Gastroesophageal sphincter (tissue), 4 donors: Measurements from ENCODE around the gene HS3ST3B1. TPM values are rescaled to one million over a fixed set of nuclear protein-coding genes. Genes with fewer than 3 reads are reported as not detected.

Source experiments
- ATAC-seq: fragments of 150-250 bp; one replicate; pipeline ENCODE4 v1.9.1; 2016; ENCODE audit warnings: mild to moderate bottlenecking, moderate library complexity
- H3K27ac ChIP-seq, 4 donors: fragments of 200-600 bp; sonication (generic) in 3 of 4; 1 replicate in 3 of 4; 2 replicates in 1 of 4; pipeline ENCODE4 v1.5.1; 2016 to 2019
- H3K27me3 ChIP-seq: fragments of 200-600 bp; sonication (generic); one replicate; pipeline ENCODE4 v1.5.1; 2019
- H3K36me3 ChIP-seq, 2 donors: fragments of 200-600 bp; sonication (generic); one replicate each; pipeline ENCODE4 v1.5.1; 2019; ENCODE audit warnings: control low read depth in 1 of 2
- H3K4me1 ChIP-seq, 3 donors: fragments of 200-600 bp; sonication (generic); 1 replicate in 2 of 3; 2 replicates in 1 of 3; pipeline ENCODE4 v1.5.1; 2016 to 2019; ENCODE audit warnings: control low read depth in 2 of 3
- H3K4me3 ChIP-seq, 2 donors: fragments of 200-600 bp; sonication (generic); one replicate each; pipeline ENCODE4 v1.5.1; 2019; ENCODE audit warnings: mild to moderate bottlenecking in 1 of 2, moderate library complexity in 1 of 2
- H3K9me3 ChIP-seq, 3 donors: fragments of 200-600 bp; sonication (generic); one replicate each; pipeline ENCODE4 v1.5.1; 2017 to 2019; ENCODE audit warnings: control low read depth in 2 of 3
- EP300 ChIP-seq: sonication (generic); formaldehyde crosslinking; IDR thresholded peaks from one replicate; pipeline ENCODE4 v1.6.1; 2017; ENCODE audit warnings: antibody characterized with exemption, mild to moderate bottlenecking
- POLR2A ChIP-seq, 2 donors: fragments of 450-650 bp; IDR thresholded peaks; one replicate each; pipeline ENCODE4 v1.6.1; 2017; ENCODE audit warnings: antibody characterized with exemption in 2 of 2, mild to moderate bottlenecking in 2 of 2, moderate library complexity in 1 of 2
- POLR2AphosphoS5 ChIP-seq: sonication (generic); formaldehyde crosslinking; IDR thresholded peaks from one replicate; pipeline ENCODE4 v1.6.1; 2017; ENCODE audit warnings: antibody characterized with exemption
- WGBS, 2 donors: methylation state at CpG; one replicate each; pipeline ENCODE4 v1.1.5; 2018; ENCODE audit warnings: low coverage in 1 of 2; 5-methylcytosine and 5-hydroxymethylcytosine counted together
- total RNA-seq, 4 donors: library from RNA; depleted of rRNA; stranded (reverse); fragments of >200 nt; gene quantifications; one replicate each; pipeline ENCODE4 v1.1.0, GENCODE V29; 2016
- TF ChIP-seq, protein P1 (sequence below), 4 experiments: fragments of 200-600 bp in 2 of 4; fragments of 450-650 bp in 2 of 4; sonication (generic) in 1 of 4; IDR thresholded peaks; one replicate each; pipeline ENCODE4 v1.5.1; 2017 to 2019; ENCODE audit warnings: antibody characterized with exemption in 4 of 4, mild to moderate bottlenecking in 2 of 4, moderate library complexity in 2 of 4

HS3ST3B1 gene
- total RNA-seq, 4 donors from 2014 or later = 2.6 to 4.2 (median 3.1) TPM

DNA sequence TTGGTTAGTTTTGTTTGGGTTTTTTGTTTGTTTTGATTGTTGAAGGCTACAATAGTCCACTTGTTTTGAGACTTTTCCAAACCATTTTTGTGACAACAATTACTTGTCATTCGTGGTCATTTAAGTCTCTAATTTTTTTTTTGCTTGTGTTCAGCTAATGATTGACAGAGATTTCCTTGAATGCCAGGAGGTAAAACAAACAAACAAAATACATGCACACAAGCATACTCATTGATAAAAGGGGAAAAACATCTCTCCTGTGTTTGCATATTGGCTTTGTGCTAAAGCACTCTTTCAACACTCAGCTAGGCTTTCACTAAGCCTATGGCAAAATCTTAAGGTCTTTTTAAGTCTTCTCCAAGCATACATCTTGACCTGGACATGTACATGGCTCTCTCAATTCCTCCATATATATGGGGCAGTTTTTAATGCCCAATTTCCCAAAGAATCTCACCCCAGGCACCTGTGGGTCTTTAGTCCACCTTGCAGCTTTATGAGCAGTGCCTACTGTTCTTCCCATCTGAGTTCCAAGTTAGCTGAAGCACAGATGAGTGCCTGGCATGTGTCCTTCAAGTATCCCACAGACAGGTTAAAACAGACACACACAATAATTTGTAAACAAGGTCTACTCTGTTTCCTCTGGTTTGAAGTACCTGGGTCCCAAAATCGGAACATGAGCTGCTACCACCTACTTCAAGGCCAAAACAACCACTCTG lies 24.2 kb upstream of the HS3ST3B1 start:
- Histone ChIP-seq H3K27ac (no peak overlapping the region), H3K4me1 (no peaks in the 10 kb centered on the region), H3K27me3 (peaks cover 8% of the 10 kb centered on the region), H3K9me3 (peaks cover 0 to 7% (median 0%) of the 10 kb centered on the region in 3 donors), H3K36me3 (no peaks in the 10 kb centered on the region), H3K4me3 (no peak overlapping the region)
- no peak for ATAC-seq
- 60 to 83% methylated on average over 2 of the region's 2 CpGs for WGBS, 2 donors
- TF ChIP-seq, protein P1, sequence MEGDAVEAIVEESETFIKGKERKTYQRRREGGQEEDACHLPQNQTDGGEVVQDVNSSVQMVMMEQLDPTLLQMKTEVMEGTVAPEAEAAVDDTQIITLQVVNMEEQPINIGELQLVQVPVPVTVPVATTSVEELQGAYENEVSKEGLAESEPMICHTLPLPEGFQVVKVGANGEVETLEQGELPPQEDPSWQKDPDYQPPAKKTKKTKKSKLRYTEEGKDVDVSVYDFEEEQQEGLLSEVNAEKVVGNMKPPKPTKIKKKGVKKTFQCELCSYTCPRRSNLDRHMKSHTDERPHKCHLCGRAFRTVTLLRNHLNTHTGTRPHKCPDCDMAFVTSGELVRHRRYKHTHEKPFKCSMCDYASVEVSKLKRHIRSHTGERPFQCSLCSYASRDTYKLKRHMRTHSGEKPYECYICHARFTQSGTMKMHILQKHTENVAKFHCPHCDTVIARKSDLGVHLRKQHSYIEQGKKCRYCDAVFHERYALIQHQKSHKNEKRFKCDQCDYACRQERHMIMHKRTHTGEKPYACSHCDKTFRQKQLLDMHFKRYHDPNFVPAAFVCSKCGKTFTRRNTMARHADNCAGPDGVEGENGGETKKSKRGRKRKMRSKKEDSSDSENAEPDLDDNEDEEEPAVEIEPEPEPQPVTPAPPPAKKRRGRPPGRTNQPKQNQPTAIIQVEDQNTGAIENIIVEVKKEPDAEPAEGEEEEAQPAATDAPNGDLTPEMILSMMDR (IDR thresholded peaks at IDR 0.05) = no peak
- TF ChIP-seq EP300 (no peak), POLR2AphosphoS5 (no peak), POLR2A (IDR thresholded peaks at IDR 0.05) (no peak)

DNA sequence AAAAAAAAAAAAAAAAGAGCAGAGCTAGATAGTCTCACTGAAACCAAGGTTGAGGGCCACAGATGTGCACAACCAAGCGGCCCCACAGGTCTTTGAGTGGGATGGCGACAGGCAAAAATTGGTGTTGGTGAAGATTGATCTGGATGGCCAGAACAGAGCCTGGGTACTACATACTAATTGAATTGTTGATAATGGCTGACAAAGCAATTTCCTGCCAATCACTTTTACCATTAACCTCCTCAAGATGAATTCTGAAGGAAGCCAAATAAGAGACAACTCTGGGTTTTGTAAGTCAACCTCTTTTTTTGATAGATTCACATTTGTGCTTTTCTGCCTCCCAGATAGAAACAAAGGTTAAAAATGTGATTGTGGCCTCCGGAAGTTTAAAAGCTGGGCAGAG lies 19.4 kb upstream of the HS3ST3B1 start:
- Histone ChIP-seq H3K4me1 (no peaks in the 10 kb centered on the region), H3K27me3 (peaks cover 15% of the 10 kb centered on the region), H3K36me3 (no peaks in the 10 kb centered on the region), H3K4me3 (no peak overlapping the region), H3K9me3 (no peaks in the 10 kb centered on the region), H3K27ac (no peak overlapping the region)
- no peak for ATAC-seq
- 77 to 100% methylated on average over 2 to 3 of the region's 3 CpGs for WGBS, 2 donors
- TF ChIP-seq POLR2A (IDR thresholded peaks at IDR 0.05) (no peak), EP300 (no peak), POLR2AphosphoS5 (no peak)
- TF ChIP-seq, protein P1 (IDR thresholded peaks at IDR 0.05) = no peak

DNA sequence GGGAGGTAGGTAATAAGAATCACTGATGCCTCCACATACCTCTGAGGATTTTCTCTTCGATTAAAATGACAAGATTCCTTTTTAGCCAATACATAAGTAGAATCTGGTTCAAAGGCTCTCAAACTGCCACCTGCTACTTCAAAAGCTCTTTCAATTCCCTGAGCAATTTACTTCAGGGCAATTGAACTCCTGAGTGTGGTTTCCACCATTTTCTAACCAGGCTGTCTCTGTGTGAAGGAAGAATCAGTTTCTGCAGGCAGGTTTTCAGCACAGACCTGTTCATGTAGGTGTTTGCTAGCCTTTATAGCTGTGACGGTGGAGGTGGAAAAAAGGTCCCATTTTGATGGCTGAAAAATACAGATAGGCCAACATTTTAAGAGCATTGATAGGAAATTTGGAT lies 18.2 kb upstream of the HS3ST3B1 start:
- H3K27ac ChIP-seq = no peak overlapping the region
- H3K9me3 ChIP-seq = no peaks in the 10 kb centered on the region
- ATAC-seq = no peak
- peaks cover 16% of the 10 kb centered on the region for H3K27me3 ChIP-seq
- WGBS, 2 donors = 80 to 90% methylated on average over 2 of the region's 2 CpGs
- no peaks in the 10 kb centered on the region for H3K4me1 ChIP-seq
- H3K36me3 ChIP-seq = no peaks in the 10 kb centered on the region
- TF ChIP-seq, protein P1 (IDR thresholded peaks at IDR 0.05) = no peak
- TF ChIP-seq POLR2A (IDR thresholded peaks at IDR 0.05) = no peak
- no peak for TF ChIP-seq POLR2AphosphoS5
- TF ChIP-seq EP300 = no peak
- no peak overlapping the region for H3K4me3 ChIP-seq

DNA sequence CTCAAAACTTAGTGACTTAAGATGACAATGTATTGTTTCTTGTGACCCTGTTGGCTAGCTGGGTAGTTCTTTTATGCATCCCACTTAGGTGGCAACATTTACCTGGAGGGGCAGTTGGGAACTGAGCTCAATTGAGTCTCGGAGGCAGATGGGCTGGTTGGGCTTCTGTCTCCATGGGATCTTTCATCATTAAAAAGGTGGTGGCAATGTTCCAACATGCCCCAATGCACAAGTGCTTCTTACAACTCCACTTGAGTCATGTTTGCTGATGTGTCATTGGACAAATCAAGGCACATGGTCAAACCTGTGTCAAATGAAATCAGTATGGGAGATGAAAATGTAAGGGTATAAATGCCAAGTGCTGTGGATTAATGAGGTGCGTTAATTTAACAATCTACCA lies 11.7 kb upstream of the HS3ST3B1 start:
- Histone ChIP-seq H3K4me1 (no peaks in the 10 kb centered on the region), H3K27ac (no peak overlapping the region), H3K36me3 (no peaks in the 10 kb centered on the region), H3K9me3 (no peaks in the 10 kb centered on the region), H3K27me3 (peaks cover 46% of the 10 kb centered on the region), H3K4me3 (no peak overlapping the region)
- no peak for TF ChIP-seq EP300
- no peak for TF ChIP-seq POLR2AphosphoS5
- TF ChIP-seq POLR2A (IDR thresholded peaks at IDR 0.05) = no peak
- TF ChIP-seq, protein P1 (IDR thresholded peaks at IDR 0.05) = no peak
- 74 to 100% methylated on average over 1 to 2 of the region's 2 CpGs for WGBS, 2 donors
- ATAC-seq = no peak

DNA sequence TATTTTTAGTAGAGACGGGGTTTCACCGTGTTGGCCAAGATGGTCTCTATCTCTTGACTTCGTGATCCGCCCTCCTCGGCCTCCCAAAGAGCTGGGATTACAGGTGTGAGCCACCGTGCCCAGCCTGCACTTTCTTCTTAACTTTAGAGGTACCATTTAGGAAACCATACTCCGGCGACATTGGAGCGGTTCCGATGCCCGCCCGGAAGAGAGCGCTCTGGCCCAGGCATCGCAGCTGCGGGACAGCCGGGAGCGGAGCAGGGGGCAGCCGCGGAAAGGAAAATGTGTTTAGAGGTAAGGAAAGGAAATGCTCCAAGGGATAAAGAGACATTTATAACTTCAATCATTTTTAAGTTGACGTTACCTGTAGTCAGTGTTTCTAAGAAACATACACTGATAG lies 6.0 kb upstream of the HS3ST3B1 start:
- H3K4me1 ChIP-seq = peaks cover 0 to 32% (median 13%) of the 10 kb centered on the region in 3 donors
- H3K4me3 ChIP-seq = no peak overlapping the region
- ATAC-seq = no peak
- 14 to 25% methylated on average over 7 to 14 of the region's 20 CpGs for WGBS, 2 donors
- H3K36me3 ChIP-seq = no peaks in the 10 kb centered on the region
- H3K27ac ChIP-seq = no peak overlapping the region
- peaks cover 84% of the 10 kb centered on the region for H3K27me3 ChIP-seq
- H3K9me3 ChIP-seq = no peaks in the 10 kb centered on the region
- TF ChIP-seq, protein P1 (IDR thresholded peaks at IDR 0.05) = no peak
- no peak for TF ChIP-seq POLR2AphosphoS5
- no peak for TF ChIP-seq EP300
- TF ChIP-seq POLR2A (IDR thresholded peaks at IDR 0.05) = no peak
